ENCODE measurements around the gene CARS1.

- TF ChIP-seq EP300 (IDR thresholded peaks at IDR 0.05) (peak in 2 of 4 donors; percentile 88 to 95), CTCF (IDR thresholded peaks at IDR 0.05) (no peak), POLR2AphosphoS5 (IDR thresholded peaks at IDR 0.05) (peak; percentile 77 to 86)
Observed at GRCh38 chr11:3095712-3096361, 38.6 kb upstream of the CARS1 start.
